K562 (cell line): Measurements from ENCODE around the gene SHANK1. TPM values are rescaled to one million over a fixed set of nuclear protein-coding genes. Genes with fewer than 3 reads are reported as not detected.

Source experiments
- CBX5 ChIP-seq: IDR thresholded peaks from 2 replicates; pipeline ENCODE4 v1.6.1; 2014; ENCODE audit warnings: low read depth, borderline replicate concordance
- EZH2 ChIP-seq: IDR thresholded peaks from 2 replicates; pipeline ENCODE4 v1.6.1; 2012; ENCODE audit warnings: low read depth, mild to moderate bottlenecking, inconsistent platforms, low read length, borderline replicate concordance
- KLF16 ChIP-seq: IDR thresholded peaks from 2 replicates; pipeline ENCODE4 v1.6.1; 2016; ENCODE audit warnings: antibody characterized with exemption
- NUFIP1 ChIP-seq: fragments of 450-650 bp; IDR thresholded peaks from 2 replicates; pipeline ENCODE4 v1.6.1; 2018; ENCODE audit not compliant: partially characterized antibody
- RBM25 ChIP-seq: fragments of 200-400 bp; formaldehyde crosslinking; IDR thresholded peaks from 2 replicates; pipeline ENCODE4 v1.6.1; 2018; ENCODE audit warnings: low read length, low read depth, moderate library complexity; ENCODE audit not compliant: severe bottlenecking
- RFX7 ChIP-seq: fragments of 250-450 bp; sonication (Bioruptor Pico); IDR thresholded peaks from 2 replicates; pipeline ENCODE4 v1.5.1; 2021; ENCODE audit warnings: mild to moderate bottlenecking
- TAF1 ChIP-seq: IDR thresholded peaks from 2 replicates; pipeline ENCODE4 v1.6.1; 2011; ENCODE audit warnings: mild to moderate bottlenecking, low read length, moderate library complexity; ENCODE audit not compliant: insufficient read depth, control insufficient read depth, severe bottlenecking; ENCODE audit errors: extremely low read depth
- TFAM ChIP-seq: fragments of 250-450 bp; sonication (Bioruptor Pico); conservative IDR thresholded peaks from 2 replicates; pipeline ENCODE4 v1.5.0; 2021; ENCODE audit warnings: mild to moderate bottlenecking, moderate library complexity
- ZBTB40 ChIP-seq, 2 experiments: fragments of 450-650 bp in 1 of 2; sonication (generic) in 1 of 2; formaldehyde crosslinking in 1 of 2; IDR thresholded peaks; 2 replicates each; pipeline versions ENCODE4 v1.7.1 to v1.9.0; 2016 to 2022; ENCODE audit warnings: inconsistent platforms in 1 of 2, mild to moderate bottlenecking in 1 of 2, missing genetic modification reagents in 1 of 2
- ZEB2 ChIP-seq: fragments of 450-650 bp; IDR thresholded peaks from 2 replicates; pipeline ENCODE4 v1.6.1; 2016
- ZNF174 ChIP-seq: fragments of 250-450 bp; sonication (Bioruptor Pico); IDR thresholded peaks from 2 replicates; pipeline ENCODE4 v1.4.0; 2020; ENCODE audit warnings: mild to moderate bottlenecking
- ZNF184 ChIP-seq: sonication (generic); formaldehyde crosslinking; IDR thresholded peaks from 2 replicates; pipeline ENCODE4 v1.5.0; 2020; ENCODE audit warnings: missing genetic modification reagents
- ZNF785 ChIP-seq: fragments of 250-450 bp; sonication (Bioruptor Pico); IDR thresholded peaks from 2 replicates; pipeline ENCODE4 v1.4.0; 2020; ENCODE audit warnings: mild to moderate bottlenecking
- ZSCAN29 ChIP-seq: fragments of 450-650 bp; IDR thresholded peaks from 2 replicates; pipeline ENCODE4 v1.6.1; 2017
- polyA plus RNA-seq, 8 experiments: library from polyadenylated mRNA; depleted of rRNA in 4 of 8; stranded (reverse) in 5 of 8; unstranded in 3 of 8; fragments of >200 nt; fragmentation: Nextera tagmentation in 2 of 8; fragmentation: Illumina TruSeq in 1 of 8; extraction: Ambion mirVana in 2 of 8; extraction: Trizol in 1 of 8; gene quantifications; 2 replicates each; pipeline versions ENCODE4 v1.2.1 to v1.2.3, GENCODE V29; 2011 to 2014; ENCODE audit warnings: inconsistent platforms in 1 of 8, missing spikeins in 1 of 8
- total RNA-seq, 7 experiments: library from RNA; depleted of rRNA in 6 of 7; stranded (reverse); fragments of >200 nt in 6 of 7; fragmentation: Illumina TruSeq in 2 of 7; extraction: Trizol in 2 of 7; gene quantifications; 2 replicates each; pipeline versions ENCODE4 v1.2.1 to v1.2.3, GENCODE V29; 2011 to 2021; ENCODE audit warnings: low replicate concordance in 1 of 7
- TF ChIP-seq, protein P1 (sequence below), 2 experiments: fragments of 200-800 bp in 1 of 2; sonication (Bioruptor generic) in 1 of 2; sonication (generic) in 1 of 2; formaldehyde crosslinking in 1 of 2; IDR thresholded peaks in 1 of 2; conservative IDR thresholded peaks in 1 of 2; 2 replicates each; pipeline versions ENCODE4 v1.5.0 to v1.6.1; 2016 to 2020; ENCODE audit warnings: missing compliant biosample characterization in 1 of 2, missing genetic modification characterization in 1 of 2, missing genetic modification reagents in 1 of 2
- TF ChIP-seq, protein P2 (sequence below), 2 experiments: fragments of 450-650 bp in 1 of 2; sonication (generic) in 1 of 2; formaldehyde crosslinking; conservative IDR thresholded peaks; 2 replicates each; pipeline versions ENCODE4 v1.4.0 to v1.8.1; 2020 to 2022; ENCODE audit warnings: mild to moderate bottlenecking in 1 of 2, missing genetic modification reagents in 1 of 2

The SHANK1 gene
- total and polyA plus RNA-seq, 9 of the 15 experiments (the other 6 are each of a cell fraction or from before 2014, with no cell fraction given): 0.33 to 1.3 (median 0.55) TPM; not detected in 2

DNA sequence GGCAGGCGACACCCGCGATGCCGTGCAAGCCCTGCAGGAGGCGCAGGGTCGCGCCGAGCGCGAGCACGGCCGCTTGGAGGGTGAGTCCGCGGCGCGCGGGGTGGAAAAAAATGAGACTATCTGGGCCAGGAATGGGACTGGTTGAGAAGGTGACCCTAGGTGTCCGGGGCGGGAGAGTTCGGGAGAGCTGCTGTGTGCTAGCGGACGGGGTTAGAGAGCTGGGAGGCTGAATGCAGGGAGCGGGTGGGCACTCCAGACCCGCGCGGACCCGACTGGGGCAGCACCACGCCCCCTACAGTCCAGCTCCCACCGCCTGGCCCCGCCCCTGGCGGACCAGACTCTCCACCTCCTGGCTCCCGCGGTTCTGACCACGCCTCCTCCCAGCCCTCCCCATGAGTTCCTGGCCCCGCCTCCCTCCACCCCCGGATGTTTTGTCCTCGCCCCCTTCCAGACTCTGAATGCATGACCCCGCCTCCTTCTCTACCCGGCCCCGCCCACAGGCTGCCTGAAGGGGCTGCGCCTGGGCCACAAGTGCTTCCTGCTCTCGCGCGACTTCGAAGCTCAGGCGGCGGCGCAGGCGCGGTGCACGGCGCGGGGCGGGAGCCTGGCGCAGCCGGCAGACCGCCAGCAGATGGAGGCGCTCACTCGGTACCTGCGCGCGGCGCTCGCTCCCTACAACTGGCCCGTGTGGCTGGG, 5.1 kb upstream of the SHANK1 start (continued):
- TF ChIP-seq ZBTB40 (IDR thresholded peaks at IDR 0.05): no peak
- no peak for TF ChIP-seq ZBTB40 (CRISPR knock-in tag; IDR thresholded peaks at IDR 0.05)
- peak; percentile 70 for TF ChIP-seq TAF1
- TF ChIP-seq RFX7 (CRISPR knock-in tag): no peak
- TF ChIP-seq ZNF785: no peak
- TF ChIP-seq, protein P1, sequence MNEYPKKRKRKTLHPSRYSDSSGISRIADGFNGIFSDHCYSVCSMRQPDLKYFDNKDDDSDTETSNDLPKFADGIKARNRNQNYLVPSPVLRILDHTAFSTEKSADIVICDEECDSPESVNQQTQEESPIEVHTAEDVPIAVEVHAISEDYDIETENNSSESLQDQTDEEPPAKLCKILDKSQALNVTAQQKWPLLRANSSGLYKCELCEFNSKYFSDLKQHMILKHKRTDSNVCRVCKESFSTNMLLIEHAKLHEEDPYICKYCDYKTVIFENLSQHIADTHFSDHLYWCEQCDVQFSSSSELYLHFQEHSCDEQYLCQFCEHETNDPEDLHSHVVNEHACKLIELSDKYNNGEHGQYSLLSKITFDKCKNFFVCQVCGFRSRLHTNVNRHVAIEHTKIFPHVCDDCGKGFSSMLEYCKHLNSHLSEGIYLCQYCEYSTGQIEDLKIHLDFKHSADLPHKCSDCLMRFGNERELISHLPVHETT (CRISPR knock-in tag; conservative IDR thresholded peaks at IDR 0.05 in 1 of 2, IDR thresholded peaks at IDR 0.05 in 1 of 2): 0 out of 4 replicates have a peak, but pooled peaks of 1 of the 2 experiments have one; percentile 19
- no peak for TF ChIP-seq ZNF174 (CRISPR knock-in tag)
- peak; percentile 95 for TF ChIP-seq RBM25
- no peak for TF ChIP-seq ZSCAN29
- 0 out of 2 replicates have a peak, but pooled peaks have one; percentile 35 for TF ChIP-seq CBX5
- no peak for TF ChIP-seq ZNF184
- TF ChIP-seq NUFIP1: no peak
- TF ChIP-seq EZH2: no peak
- TF ChIP-seq ZEB2: no peak; the same call in 1 of the 2 replicates
- TF ChIP-seq, protein P2, sequence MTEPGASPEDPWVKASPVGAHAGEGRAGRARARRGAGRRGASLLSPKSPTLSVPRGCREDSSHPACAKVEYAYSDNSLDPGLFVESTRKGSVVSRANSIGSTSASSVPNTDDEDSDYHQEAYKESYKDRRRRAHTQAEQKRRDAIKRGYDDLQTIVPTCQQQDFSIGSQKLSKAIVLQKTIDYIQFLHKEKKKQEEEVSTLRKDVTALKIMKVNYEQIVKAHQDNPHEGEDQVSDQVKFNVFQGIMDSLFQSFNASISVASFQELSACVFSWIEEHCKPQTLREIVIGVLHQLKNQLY (CRISPR knock-in tag; conservative IDR thresholded peaks at IDR 0.05): 0 out of 4 replicates have a peak, but pooled peaks of 1 of the 2 experiments have one; percentile 43
- no peak for TF ChIP-seq KLF16
- TF ChIP-seq TFAM: no peak
